Fibroblast of mammary gland (primary cell): ENCODE data around the gene ODAD3.

Experiments used
- DNase-seq: peaks from one replicate; pipeline ENCODE4 v3.0.0-alpha.2; 2010; ENCODE audit warnings: low read depth
- H3K4me3 ChIP-seq: 2 replicates; pipeline ENCODE4 v1.5.1; 2011; ENCODE audit warnings: low read depth, mild to moderate bottlenecking, low read length, moderate library complexity; ENCODE audit not compliant: control insufficient read depth
- TF ChIP-seq, protein P1 (sequence below): conservative IDR thresholded peaks from 2 replicates; pipeline ENCODE4 v1.5.1; 2011; ENCODE audit warnings: low read depth, low read length, inconsistent platforms; ENCODE audit not compliant: control insufficient read depth, insufficient read depth

The ODAD3 gene

DNA sequence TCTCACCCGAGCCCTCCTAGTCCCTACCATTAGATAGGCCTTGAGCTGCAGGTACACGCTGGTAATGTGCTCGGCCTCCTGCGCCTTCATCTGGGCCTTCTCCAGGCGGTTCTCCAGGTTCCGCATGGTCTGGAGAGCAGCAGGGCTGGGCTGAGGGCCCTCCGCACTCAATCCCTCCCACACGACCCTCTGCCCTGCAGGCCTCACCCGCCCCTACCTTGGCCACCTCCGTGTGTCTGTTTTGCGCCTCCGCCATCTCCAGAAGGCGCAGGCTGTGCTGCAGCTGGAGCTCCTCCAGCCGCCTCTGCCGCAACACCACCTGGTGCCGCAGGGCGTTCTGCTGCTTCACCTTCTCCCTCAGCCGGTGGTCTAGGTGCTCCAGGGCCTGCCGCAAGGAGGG, 8.3 kb downstream of the ODAD3 start:
- H3K4me3 ChIP-seq: no peak overlapping the region
- TF ChIP-seq, protein P1, sequence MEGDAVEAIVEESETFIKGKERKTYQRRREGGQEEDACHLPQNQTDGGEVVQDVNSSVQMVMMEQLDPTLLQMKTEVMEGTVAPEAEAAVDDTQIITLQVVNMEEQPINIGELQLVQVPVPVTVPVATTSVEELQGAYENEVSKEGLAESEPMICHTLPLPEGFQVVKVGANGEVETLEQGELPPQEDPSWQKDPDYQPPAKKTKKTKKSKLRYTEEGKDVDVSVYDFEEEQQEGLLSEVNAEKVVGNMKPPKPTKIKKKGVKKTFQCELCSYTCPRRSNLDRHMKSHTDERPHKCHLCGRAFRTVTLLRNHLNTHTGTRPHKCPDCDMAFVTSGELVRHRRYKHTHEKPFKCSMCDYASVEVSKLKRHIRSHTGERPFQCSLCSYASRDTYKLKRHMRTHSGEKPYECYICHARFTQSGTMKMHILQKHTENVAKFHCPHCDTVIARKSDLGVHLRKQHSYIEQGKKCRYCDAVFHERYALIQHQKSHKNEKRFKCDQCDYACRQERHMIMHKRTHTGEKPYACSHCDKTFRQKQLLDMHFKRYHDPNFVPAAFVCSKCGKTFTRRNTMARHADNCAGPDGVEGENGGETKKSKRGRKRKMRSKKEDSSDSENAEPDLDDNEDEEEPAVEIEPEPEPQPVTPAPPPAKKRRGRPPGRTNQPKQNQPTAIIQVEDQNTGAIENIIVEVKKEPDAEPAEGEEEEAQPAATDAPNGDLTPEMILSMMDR: no peak
- no peak for DNase-seq

DNA sequence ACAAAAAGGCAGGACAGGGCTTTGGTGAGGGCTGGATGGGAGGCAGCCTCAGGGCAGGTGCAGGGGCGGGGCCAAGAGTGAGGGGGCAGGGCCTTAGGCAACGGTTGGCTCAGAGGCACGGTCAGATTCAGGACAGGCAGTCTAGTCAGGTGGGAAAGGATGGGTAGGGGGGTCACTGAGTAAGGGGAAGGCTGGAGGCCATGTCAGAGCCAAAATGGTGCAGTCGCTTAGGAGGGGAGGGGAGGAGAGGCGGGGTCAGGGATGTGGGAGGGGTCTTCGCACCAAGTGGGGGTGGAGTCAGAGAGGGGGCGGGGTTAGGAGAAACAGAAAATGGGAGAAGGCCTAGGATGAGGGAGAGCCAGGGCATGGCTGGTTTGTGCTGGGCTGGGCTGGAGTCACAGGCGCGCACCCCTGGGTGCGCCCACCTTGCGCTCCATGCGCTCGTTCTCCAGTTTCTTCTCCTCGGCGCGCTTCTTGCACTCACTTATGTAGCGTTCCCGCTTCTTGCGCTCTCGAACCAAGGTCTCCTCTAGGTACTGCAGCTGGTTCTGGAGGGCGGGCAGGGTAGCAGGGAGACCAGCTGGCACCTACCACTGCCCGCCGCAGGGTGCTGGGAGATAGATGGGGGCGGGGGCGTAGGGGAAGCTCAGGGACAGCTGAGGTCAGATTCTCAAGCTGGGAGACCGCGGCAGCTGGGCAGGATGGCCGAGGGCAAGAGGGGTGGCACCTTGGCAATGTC, 9.0 kb downstream of the ODAD3 start:
- DNase-seq: no peak

GRCh38 chr19:11423791-11424181, 11.1 kb downstream of the ODAD3 start:
- no peak for DNase-seq
- no peak overlapping the region for H3K4me3 ChIP-seq

More for the DNA sequence above, 9.0 kb downstream of the ODAD3 start:
- H3K4me3 ChIP-seq: no peak overlapping the region
- TF ChIP-seq, protein P1: no peak

GRCh38 chr19:11423164-11423790, 11.6 kb downstream of the ODAD3 start:
- TF ChIP-seq, protein P1: no peak
- no peak for DNase-seq
- no peak overlapping the region for H3K4me3 ChIP-seq

More at GRCh38 chr19:11423791-11424181, 11.1 kb downstream of the ODAD3 start:
- TF ChIP-seq, protein P1: no peak

- DNase-seq: peak; percentile 39
- no peak overlapping the region for H3K4me3 ChIP-seq
- TF ChIP-seq, protein P1: no peak
Observed at GRCh38 chr19:11422163-11423065, 12.5 kb downstream of the ODAD3 start.

DNA sequence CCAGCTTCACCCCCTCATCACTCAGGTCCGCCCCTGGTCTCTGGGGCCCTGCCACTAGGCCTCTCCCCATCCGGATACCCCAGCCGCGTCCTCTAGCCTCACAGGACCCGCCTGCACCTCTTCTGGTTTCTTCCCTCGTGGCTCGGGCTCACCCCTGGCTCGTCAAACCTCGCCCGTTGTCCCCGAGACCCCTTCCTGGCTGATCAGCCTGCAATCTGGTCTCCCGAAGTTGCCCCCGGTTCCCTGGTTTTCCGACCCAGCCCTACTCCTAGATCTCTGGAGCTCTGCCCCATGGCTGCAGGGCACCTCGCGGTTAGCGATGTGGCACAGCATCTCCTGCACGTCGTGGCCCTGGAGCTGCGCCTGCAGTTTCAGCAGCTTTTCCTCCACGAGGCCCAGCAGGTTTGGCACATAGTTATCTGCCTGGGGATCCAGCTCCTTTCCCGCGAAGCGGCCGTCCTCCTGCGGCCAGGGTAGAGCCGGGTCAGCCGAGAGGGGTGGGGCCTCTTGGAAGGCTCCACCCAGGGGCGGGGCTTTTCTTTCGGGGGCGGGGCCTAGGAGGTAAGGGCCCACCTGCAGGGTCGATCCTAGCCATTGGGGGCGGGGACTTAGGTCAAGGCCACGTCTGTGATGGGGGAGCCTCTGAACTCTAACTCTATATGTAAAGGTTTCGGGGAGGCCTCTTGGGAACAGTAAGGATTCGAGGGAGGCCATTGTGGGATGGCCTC, 13.4 kb downstream of the ODAD3 start:
- TF ChIP-seq, protein P1: no peak
- no peak overlapping the region for H3K4me3 ChIP-seq
- no peak for DNase-seq
